ENCODE data around the gene HOXB13. TPM values are rescaled to one million over a fixed set of nuclear protein-coding genes. Genes with fewer than 3 reads are reported as not detected.

Gene HOXB13
- total and polyA plus RNA-seq, 10 donors: 0.02 TPM; not detected in 9

DNA sequence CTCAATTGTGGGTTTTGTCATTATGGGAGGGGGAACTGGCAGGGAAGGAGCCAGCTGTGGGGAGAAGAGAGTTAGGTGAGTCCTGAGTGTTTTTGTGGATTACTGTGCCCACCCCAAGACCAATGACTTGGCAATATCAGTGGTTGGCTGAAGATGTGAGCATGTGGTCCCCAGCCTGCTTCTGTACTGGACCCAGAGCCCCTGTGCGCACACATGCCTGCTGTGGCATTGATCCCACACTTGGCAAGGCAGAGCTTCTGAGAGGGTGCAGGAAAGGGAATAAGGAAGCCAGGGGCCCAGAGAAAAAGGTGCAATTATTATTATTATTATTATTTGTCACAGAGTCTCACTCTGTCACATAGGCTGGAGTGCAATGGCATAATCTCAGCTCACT lies 7.5 kb downstream of the HOXB13 start:
- H3K4me1 ChIP-seq: peaks cover 16 to 57% (median 48%) of the 10 kb centered on the region in 6 donors
- no peaks in the 10 kb centered on the region for H3K9me3 ChIP-seq
- H3K27me3 ChIP-seq (replicated peaks in 1 of 7): peaks cover 25 to 100% (median 100%) of the 10 kb centered on the region in 7 donors
- no peak overlapping the region for H3K27ac ChIP-seq
- intact Hi-C loops (cut with DNase I; ENCODE audit: low total_unique reads): loop anchor here (10.0 kb wide), 2 partner anchors 154 to 866 kb away; partner anchors contain the start of gene SP6
- 55 to 89% (median 83%) methylated on average over 1 of the region's 1 CpG for WGBS, 5 donors
- TF ChIP-seq POLR2AphosphoS5 (IDR thresholded peaks at IDR 0.05): no peak
- no peak for TF ChIP-seq POLR2A (IDR thresholded peaks at IDR 0.05)
- TF ChIP-seq, protein P1, sequence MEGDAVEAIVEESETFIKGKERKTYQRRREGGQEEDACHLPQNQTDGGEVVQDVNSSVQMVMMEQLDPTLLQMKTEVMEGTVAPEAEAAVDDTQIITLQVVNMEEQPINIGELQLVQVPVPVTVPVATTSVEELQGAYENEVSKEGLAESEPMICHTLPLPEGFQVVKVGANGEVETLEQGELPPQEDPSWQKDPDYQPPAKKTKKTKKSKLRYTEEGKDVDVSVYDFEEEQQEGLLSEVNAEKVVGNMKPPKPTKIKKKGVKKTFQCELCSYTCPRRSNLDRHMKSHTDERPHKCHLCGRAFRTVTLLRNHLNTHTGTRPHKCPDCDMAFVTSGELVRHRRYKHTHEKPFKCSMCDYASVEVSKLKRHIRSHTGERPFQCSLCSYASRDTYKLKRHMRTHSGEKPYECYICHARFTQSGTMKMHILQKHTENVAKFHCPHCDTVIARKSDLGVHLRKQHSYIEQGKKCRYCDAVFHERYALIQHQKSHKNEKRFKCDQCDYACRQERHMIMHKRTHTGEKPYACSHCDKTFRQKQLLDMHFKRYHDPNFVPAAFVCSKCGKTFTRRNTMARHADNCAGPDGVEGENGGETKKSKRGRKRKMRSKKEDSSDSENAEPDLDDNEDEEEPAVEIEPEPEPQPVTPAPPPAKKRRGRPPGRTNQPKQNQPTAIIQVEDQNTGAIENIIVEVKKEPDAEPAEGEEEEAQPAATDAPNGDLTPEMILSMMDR (IDR thresholded peaks at IDR 0.05 in 8 of 11, conservative IDR thresholded peaks at IDR 0.05 in 3 of 11): no peak
- DNase-seq: no peak
- no peaks in the 10 kb centered on the region for H3K36me3 ChIP-seq
- H3K4me3 ChIP-seq: no peak overlapping the region

DNA sequence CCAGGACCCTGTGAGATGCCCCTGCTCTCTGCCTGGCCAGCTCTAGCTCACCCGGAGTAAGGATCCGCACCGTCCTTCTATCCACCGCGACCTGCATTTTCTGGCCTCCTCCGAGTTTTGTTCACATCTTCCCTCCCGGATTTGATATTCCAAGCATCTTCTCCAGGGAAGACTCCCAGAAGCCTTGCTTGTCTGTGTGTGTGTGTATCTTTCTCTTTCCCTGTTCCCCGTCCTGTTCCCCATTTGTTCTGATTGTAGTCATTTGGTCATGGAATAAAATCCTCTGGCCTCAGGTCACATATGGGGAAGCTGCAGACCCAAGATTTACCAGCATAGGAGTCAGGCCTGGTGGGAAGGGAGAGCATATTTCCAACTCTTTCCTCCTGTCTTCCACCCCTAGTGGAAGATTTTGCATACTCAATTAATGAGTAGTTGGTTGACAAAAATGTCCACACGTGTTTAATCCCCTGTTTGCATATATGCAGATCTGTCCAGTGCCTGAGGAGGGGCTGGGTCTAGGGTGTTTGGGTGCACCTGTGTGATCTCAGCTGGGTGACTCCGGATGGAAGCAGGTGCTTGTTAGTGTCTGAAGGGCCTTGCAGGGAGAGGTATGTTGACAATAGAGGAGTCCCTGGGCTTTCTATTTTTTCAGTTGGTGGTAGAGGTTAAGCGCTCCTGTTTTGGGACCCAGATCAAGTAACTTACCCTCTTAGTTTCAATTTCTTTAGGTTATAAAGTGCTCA lies 8.1 kb downstream of the HOXB13 start:
- Histone ChIP-seq H3K4me1 (peaks cover 16 to 53% (median 48%) of the 10 kb centered on the region in 6 donors), H3K9me3 (no peaks in the 10 kb centered on the region), H3K4me3 (no peak overlapping the region), H3K27me3 (replicated peaks in 1 of 7) (peaks cover 25 to 100% (median 100%) of the 10 kb centered on the region in 7 donors), H3K36me3 (no peaks in the 10 kb centered on the region), H3K27ac (no peak overlapping the region)
- intact Hi-C loops (cut with DNase I; ENCODE audit: low total_unique reads): loop anchor here (10.0 kb wide), 2 partner anchors 154 to 866 kb away; partner anchors contain the start of gene SP6
- WGBS, 5 donors: 21 to 26% (median 22%) methylated on average over 10 to 11 of the region's 11 CpGs
- TF ChIP-seq, protein P1 (IDR thresholded peaks at IDR 0.05 in 8 of 11, conservative IDR thresholded peaks at IDR 0.05 in 3 of 11): no peak
- TF ChIP-seq POLR2A (IDR thresholded peaks at IDR 0.05) (no peak), POLR2AphosphoS5 (IDR thresholded peaks at IDR 0.05) (no peak)
- no peak for DNase-seq

DNA sequence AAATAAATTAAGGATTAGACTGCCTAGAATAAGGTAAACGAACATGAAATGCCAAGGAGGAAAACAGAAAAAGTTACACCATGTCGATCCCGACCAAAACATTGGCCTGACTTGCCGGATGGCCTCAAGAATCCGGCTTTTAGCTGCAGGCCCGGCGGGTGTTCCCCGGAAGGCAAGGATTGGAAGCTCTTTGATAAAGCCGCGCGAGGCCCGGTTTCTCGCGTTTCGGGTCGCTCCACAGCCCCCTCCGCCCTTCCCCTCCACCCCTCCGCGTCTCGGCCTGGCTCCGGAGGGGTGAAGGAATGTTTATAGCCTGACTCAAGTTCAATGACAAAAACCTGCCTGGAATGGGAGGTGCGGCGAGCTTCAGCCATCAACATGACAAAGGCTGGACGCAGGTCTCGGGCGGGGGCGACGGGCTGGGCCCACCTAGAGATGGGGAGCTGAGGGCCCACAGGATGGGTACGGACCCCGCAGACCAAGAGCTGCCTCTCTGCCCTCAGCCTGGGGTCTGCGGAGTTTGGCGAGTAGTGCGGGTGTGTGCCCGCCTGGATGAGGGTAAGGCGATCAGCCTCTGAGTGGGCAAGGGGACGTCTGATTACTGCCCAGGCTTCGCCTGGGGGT lies 8.8 kb downstream of the HOXB13 start:
- Histone ChIP-seq H3K27me3 (replicated peaks in 1 of 7) (peaks cover 20 to 100% (median 99%) of the 10 kb centered on the region in 7 donors), H3K4me1 (peaks cover 16 to 46% (median 42%) of the 10 kb centered on the region in 6 donors), H3K36me3 (no peaks in the 10 kb centered on the region), H3K9me3 (no peaks in the 10 kb centered on the region), H3K4me3 (peak overlapping the region in 1 of 8 donors; percentile 39), H3K27ac (no peak overlapping the region)
- no peak for TF ChIP-seq POLR2A (IDR thresholded peaks at IDR 0.05)
- TF ChIP-seq POLR2AphosphoS5 (IDR thresholded peaks at IDR 0.05): no peak
- TF ChIP-seq, protein P1 (IDR thresholded peaks at IDR 0.05 in 8 of 11, conservative IDR thresholded peaks at IDR 0.05 in 3 of 11): no peak
- no peak for DNase-seq
- WGBS, 5 donors: 3 to 11% (median 8%) methylated on average over 23 to 37 of the region's 37 CpGs
- intact Hi-C loops (cut with DNase I; ENCODE audit: low total_unique reads): loop anchor here (10.0 kb wide), 2 partner anchors 155 to 865 kb away; partner anchors contain the start of gene SP6
